AG04449 (cell line): ENCODE data around the gene MDGA2.
"Not testable (repeated sequence)": the region's sequence is repeated elsewhere in the genome, so short reads cannot be mapped to it uniquely, and the experiment has no call there.

Source experiments
- CTCF ChIA-PET: fragments of 350-600 bp; formaldehyde crosslinking; extraction: SDS; loops from one replicate; lab custom pipeline; 2021; ENCODE audit warnings: antibody characterized with exemption; lab: Yijun Ruan, JAX
- POLR2A ChIA-PET: fragments of 400-600, 350-600 bp; formaldehyde crosslinking; extraction: SDS; loops from one replicate; lab custom pipeline; 2020; ENCODE audit warnings: antibody characterized with exemption, inconsistent platforms; lab: Yijun Ruan, JAX
- DNase-seq: peaks from one replicate; pipeline ENCODE4 v3.0.0-alpha.2; 2010; ENCODE audit warnings: low read depth, low spot score
- H3K4me3 ChIP-seq: 2 replicates; pipeline ENCODE4 v1.5.1; 2011; ENCODE audit warnings: low read depth, mild to moderate bottlenecking, control low read depth, low read length
- TF ChIP-seq, protein P1 (sequence below): IDR thresholded peaks from one replicate; pipeline ENCODE4 v1.5.1; 2011; ENCODE audit warnings: mild to moderate bottlenecking, moderate library complexity, low read length, control low read depth, inconsistent platforms; ENCODE audit not compliant: insufficient read depth; ENCODE audit errors: missing control alignments

Gene MDGA2

DNA sequence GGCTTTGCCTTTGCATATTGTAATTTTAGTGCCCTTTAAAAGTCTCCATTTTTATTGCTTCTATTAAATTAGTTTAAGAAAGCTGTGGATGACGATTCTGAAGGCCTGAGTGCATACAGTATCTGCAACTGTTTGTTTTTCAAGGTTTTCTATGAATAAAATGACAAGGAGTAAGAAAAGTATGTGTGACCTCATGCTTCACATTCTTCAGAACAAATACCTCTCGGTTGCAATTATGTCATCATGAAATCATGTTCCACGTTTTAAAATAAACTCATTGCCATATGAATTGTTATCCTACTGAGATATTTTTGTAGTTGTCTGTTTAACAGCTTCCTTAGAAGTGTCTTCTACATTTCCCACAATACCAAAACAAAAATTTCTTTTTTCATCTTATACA, 374.6 kb downstream of the MDGA2 start:
- ChIA-PET POLR2A (no interaction called here), CTCF (no interaction called here)
- no peak for DNase-seq
- no peak overlapping the region for H3K4me3 ChIP-seq
- TF ChIP-seq, protein P1, sequence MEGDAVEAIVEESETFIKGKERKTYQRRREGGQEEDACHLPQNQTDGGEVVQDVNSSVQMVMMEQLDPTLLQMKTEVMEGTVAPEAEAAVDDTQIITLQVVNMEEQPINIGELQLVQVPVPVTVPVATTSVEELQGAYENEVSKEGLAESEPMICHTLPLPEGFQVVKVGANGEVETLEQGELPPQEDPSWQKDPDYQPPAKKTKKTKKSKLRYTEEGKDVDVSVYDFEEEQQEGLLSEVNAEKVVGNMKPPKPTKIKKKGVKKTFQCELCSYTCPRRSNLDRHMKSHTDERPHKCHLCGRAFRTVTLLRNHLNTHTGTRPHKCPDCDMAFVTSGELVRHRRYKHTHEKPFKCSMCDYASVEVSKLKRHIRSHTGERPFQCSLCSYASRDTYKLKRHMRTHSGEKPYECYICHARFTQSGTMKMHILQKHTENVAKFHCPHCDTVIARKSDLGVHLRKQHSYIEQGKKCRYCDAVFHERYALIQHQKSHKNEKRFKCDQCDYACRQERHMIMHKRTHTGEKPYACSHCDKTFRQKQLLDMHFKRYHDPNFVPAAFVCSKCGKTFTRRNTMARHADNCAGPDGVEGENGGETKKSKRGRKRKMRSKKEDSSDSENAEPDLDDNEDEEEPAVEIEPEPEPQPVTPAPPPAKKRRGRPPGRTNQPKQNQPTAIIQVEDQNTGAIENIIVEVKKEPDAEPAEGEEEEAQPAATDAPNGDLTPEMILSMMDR, result no peak

DNA sequence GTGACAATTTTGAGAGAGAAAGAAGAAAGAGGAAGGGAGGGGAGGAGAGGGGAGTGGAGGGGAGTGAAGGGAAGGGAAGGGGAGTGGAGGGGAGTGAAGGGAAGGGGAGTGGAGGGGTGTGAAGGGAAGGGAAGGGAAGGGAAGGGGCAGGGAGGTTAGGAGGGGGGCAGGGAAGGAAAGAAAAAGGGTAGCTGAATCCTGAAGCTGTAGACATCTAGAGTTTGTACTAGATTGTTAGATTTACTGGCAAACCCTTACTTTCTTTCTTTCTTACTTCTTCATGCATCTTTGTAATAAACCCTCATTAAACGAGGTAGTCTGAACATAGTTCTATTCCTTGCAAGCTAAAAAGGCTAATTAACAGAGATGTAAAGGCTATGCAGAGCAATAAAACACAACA, 378.0 kb downstream of the MDGA2 start:
- ChIA-PET POLR2A (no interaction called here), CTCF (no interaction called here)
- TF ChIP-seq, protein P1, result no peak
- DNase-seq, result no peak
- H3K4me3 ChIP-seq, result no peak overlapping the region

DNA sequence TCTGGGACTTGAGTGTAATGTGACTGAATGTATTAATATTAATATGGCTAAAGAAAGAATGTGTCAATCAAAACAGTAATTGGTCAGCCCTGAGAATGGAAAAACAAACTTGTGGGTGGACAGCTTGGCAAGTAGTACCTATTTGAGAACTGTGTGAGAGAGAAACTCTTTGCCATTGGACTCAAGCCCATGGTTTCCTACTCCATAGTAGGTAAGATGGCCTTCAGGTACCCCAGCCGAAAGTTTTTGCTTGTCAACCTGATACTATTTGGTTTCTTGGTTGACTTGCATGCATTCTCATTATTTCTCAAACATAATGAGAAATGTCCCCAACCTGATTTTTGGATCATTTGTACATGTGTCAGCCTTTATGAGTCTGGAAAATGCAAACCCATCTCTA, 391.1 kb downstream of the MDGA2 start:
- no peak overlapping the region for H3K4me3 ChIP-seq
- ChIA-PET CTCF (no interaction called here), POLR2A (no interaction called here)
- DNase-seq, result no peak
- TF ChIP-seq, protein P1, result no peak

DNA sequence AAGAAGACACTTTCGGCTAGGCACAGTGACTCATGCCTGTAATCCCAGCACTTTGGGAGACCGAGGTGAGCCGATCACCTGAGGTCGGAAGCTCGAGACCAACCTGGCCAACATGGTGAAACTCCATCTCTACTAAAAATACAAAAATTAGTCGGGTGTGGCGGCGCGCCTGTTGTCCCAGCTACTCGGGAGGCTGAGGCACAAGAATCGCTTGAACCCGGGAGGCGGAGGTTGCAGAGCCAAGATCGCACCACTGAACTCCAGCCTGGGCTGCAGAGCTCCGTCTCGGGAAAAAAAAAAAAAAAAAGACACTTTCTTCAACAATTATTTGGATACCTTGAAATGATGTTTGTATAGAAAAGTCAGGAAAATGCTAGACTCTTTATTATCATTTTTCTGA, 393.6 kb downstream of the MDGA2 start:
- CTCF ChIA-PET, DNase-seq, POLR2A ChIA-PET, H3K4me3 ChIP-seq: not testable (repeated sequence)

DNA sequence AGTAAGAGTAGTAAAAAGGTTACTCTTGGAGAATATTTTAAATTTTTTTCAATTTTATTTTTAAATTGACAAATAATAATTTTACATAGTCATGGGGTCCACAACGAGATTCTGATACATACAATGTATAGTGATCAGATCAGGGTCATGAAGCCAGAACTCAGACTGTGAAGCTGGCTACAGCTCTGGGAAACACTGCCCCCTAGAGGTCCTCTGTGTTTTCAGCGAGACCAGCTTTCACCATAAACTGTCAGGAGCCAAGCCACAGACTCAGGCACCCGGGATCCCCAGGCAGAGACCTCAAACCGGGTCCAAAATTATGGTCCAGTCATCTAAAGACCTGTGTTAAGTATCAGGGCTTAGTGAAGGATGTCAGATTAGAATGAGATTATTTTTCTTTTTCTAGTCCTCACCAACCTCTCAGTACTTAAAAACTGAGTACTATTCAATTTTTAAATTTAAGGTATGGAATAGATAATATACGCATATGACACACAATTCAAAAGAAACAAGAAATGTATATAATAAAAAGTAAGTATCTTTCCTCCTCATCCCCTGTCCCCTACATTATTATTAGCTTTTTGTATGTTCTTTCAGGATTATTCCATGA, 397.1 kb downstream of the MDGA2 start:
- ChIA-PET CTCF (no interaction called here), POLR2A (no interaction called here)
- H3K4me3 ChIP-seq, result no peak overlapping the region
- TF ChIP-seq, protein P1, result peak; percentile 29
- no peak for DNase-seq

DNA sequence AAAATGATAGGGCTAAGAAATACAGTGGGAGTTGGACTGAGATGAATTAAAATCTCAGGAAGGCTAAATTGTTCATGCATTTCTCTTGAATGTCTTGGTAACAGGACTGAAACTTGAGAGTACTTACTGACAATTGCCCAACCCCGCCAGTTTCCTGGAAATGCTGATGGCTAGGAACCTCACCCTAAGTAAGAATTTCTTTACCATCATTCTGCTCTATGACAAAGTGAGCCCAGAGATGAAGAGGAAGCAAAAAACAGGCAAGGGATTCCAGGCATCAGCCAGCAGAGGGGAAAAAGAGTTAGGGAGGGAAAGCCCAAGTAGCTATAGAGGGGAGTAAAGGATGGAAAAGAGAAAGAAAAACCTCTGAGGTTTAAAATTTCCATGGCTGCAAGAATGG, 397.7 kb downstream of the MDGA2 start:
- TF ChIP-seq, protein P1, result no peak
- DNase-seq, result no peak
- ChIA-PET POLR2A (no interaction called here), CTCF (no interaction called here)
- no peak overlapping the region for H3K4me3 ChIP-seq

DNA sequence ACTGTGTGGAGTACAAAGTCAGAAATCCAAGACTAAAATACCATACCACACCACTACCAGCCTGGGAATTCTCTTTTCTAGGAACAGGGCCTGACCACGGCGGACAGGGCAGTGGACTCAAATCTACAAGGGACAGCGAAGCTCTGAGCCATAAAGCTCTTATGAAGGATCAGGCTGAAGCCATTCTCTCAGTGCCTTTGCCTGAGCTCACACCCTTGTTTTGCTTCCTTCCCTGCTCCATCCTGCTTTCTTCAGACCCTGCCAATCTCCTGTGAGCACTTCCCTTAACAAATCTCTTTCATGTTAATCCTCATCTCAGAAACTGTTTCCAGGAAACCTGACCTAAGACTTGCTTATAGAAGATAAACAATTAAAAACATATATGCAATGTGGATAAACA, 398.5 kb downstream of the MDGA2 start:
- CTCF ChIA-PET, result no interaction called here
- POLR2A ChIA-PET, result no interaction called here
- TF ChIP-seq, protein P1, result no peak
- no peak overlapping the region for H3K4me3 ChIP-seq
- DNase-seq, result no peak
